HepG2 (cell line): ENCODE measurements around the gene TCFL5. TPM values are rescaled to one million over a fixed set of nuclear protein-coding genes. Genes with fewer than 3 reads are reported as not detected.

ENCODE experiments used
- AKNA ChIP-seq: sonication (generic); formaldehyde crosslinking; IDR thresholded peaks from 2 replicates; pipeline ENCODE4 v1.4.0; 2020; ENCODE audit warnings: missing genetic modification reagents, borderline replicate concordance
- CEBPG ChIP-seq: IDR thresholded peaks from 2 replicates; pipeline ENCODE4 v1.6.1; 2016
- HNF4A ChIP-seq: sonication (generic); formaldehyde crosslinking; IDR thresholded peaks from 2 replicates; pipeline ENCODE4 v1.4.0; 2020; ENCODE audit warnings: missing genetic modification reagents
- HOXA7 ChIP-seq: sonication (generic); formaldehyde crosslinking; IDR thresholded peaks from 2 replicates; pipeline ENCODE4 v1.8.1; 2022; ENCODE audit warnings: mild to moderate bottlenecking, missing genetic modification reagents, moderate library complexity
- KLF15 ChIP-seq: sonication (generic); formaldehyde crosslinking; IDR thresholded peaks from 2 replicates; pipeline ENCODE4 v1.8.1; 2023; ENCODE audit warnings: borderline replicate concordance, mild to moderate bottlenecking, inconsistent platforms, missing genetic modification reagents, mixed read lengths
- MAF1 ChIP-seq: sonication (generic); formaldehyde crosslinking; IDR thresholded peaks from 2 replicates; pipeline ENCODE4 v1.5.0; 2020; ENCODE audit warnings: missing genetic modification reagents, borderline replicate concordance
- MBD4 ChIP-seq: IDR thresholded peaks from 2 replicates; pipeline ENCODE4 v1.6.1; 2012; ENCODE audit warnings: low read length, inconsistent platforms, borderline replicate concordance
- MTA1 ChIP-seq: sonication (generic); formaldehyde crosslinking; IDR thresholded peaks from 2 replicates; pipeline ENCODE4 v1.4.0; 2020; ENCODE audit warnings: missing genetic modification reagents, mild to moderate bottlenecking, borderline replicate concordance
- PHF20 ChIP-seq: sonication (generic); formaldehyde crosslinking; IDR thresholded peaks from 2 replicates; pipeline ENCODE4 v1.5.0; 2020; ENCODE audit warnings: mild to moderate bottlenecking, missing genetic modification reagents
- PHF21A ChIP-seq: sonication (generic); formaldehyde crosslinking; IDR thresholded peaks from 2 replicates; pipeline ENCODE4 v1.5.0; 2020; ENCODE audit warnings: mild to moderate bottlenecking, missing genetic modification reagents
- SAFB2 ChIP-seq: sonication (generic); formaldehyde crosslinking; IDR thresholded peaks from 2 replicates; pipeline ENCODE4 v1.5.1; 2020; ENCODE audit warnings: missing genetic modification reagents, low read depth, mild to moderate bottlenecking, borderline replicate concordance
- SMAD1 ChIP-seq: sonication (generic); formaldehyde crosslinking; IDR thresholded peaks from 2 replicates; pipeline ENCODE4 v1.4.0; 2020; ENCODE audit warnings: missing genetic modification reagents, low read depth, mild to moderate bottlenecking, borderline replicate concordance
- ZFP82 ChIP-seq: sonication (generic); formaldehyde crosslinking; IDR thresholded peaks from 2 replicates; pipeline ENCODE4 v1.5.1; 2020; ENCODE audit warnings: mild to moderate bottlenecking, missing genetic modification reagents, borderline replicate concordance
- ZNF251 ChIP-seq: sonication (generic); formaldehyde crosslinking; IDR thresholded peaks from 2 replicates; pipeline ENCODE4 v1.9.0; 2021; ENCODE audit warnings: mild to moderate bottlenecking, missing genetic modification reagents
- polyA plus RNA-seq, 8 experiments: library from polyadenylated mRNA; depleted of rRNA in 3 of 8; stranded (reverse) in 7 of 8; unstranded in 1 of 8; fragments of >200 nt; fragmentation: Illumina TruSeq in 4 of 8; extraction: Trizol in 4 of 8; gene quantifications; 2 replicates each; pipeline versions ENCODE4 v1.2.1 to v1.2.3, GENCODE V29; 2011 to 2016; ENCODE audit warnings: low read depth in 4 of 8, missing spikeins in 1 of 8, mixed read lengths in 1 of 8; ENCODE audit not compliant: insufficient read depth in 1 of 8
- total RNA-seq, 5 experiments: library from RNA; depleted of rRNA; stranded (reverse); fragments of >200 nt; fragmentation: Illumina TruSeq; extraction: Trizol; gene quantifications; 2 replicates each; pipeline ENCODE4 v1.2.3, GENCODE V29; 2016; ENCODE audit warnings: low read depth in 1 of 5
- TF ChIP-seq, protein P1 (sequence below): sonication (generic); formaldehyde crosslinking; IDR thresholded peaks from 2 replicates; pipeline ENCODE4 v1.5.0; 2020; ENCODE audit warnings: missing genetic modification reagents
- TF ChIP-seq, protein P2 (sequence below): sonication (generic); formaldehyde crosslinking; IDR thresholded peaks from 2 replicates; pipeline ENCODE4 v1.5.0; 2020; ENCODE audit warnings: mild to moderate bottlenecking, missing genetic modification reagents
- TF ChIP-seq, protein P3 (sequence below): sonication (generic); formaldehyde crosslinking; conservative IDR thresholded peaks from 2 replicates; pipeline ENCODE4 v1.8.0; 2022; ENCODE audit warnings: mild to moderate bottlenecking, moderate library complexity, missing genetic modification reagents

TCFL5 gene
- total and polyA plus RNA-seq, 2 of the 13 experiments (the other 11 are each of a cell fraction or from before 2014, with no cell fraction given) = 14.8 to 20.0 TPM

DNA sequence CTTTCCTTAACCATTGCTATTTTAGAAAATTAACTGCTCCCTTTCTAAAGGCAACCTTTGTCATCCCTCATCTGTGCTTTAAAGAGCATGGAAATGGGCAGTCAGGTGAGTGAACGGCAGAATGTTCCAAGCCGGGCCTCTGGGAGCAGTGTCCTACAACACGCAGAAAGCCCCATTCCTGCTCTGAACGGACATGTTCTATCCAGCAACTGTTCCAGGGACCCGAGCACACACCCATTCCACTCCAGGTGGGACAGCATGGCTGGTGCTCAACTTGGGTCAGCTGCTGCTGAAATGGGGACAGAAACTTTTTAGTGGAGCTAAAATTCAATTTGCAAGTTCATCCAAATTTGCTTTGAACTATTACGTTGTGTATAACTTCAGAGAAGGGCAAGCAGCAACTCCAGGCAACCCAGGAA is 38.0 kb upstream of the TCFL5 start (continued):
- no peak for TF ChIP-seq MTA1 (CRISPR knock-in tag)
- TF ChIP-seq, protein P1, sequence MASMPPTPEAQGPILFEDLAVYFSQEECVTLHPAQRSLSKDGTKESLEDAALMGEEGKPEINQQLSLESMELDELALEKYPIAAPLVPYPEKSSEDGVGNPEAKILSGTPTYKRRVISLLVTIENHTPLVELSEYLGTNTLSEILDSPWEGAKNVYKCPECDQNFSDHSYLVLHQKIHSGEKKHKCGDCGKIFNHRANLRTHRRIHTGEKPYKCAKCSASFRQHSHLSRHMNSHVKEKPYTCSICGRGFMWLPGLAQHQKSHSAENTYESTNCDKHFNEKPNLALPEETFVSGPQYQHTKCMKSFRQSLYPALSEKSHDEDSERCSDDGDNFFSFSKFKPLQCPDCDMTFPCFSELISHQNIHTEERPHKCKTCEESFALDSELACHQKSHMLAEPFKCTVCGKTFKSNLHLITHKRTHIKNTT (CRISPR knock-in tag) = 0 out of 2 replicates have a peak, but pooled peaks have one; percentile 14
- TF ChIP-seq ZFP82 (CRISPR knock-in tag) = 0 out of 2 replicates have a peak, but pooled peaks have one; percentile 55
- TF ChIP-seq ZNF251 (CRISPR knock-in tag) = no peak
- TF ChIP-seq KLF15 (CRISPR knock-in tag) = no peak
- TF ChIP-seq, protein P2, sequence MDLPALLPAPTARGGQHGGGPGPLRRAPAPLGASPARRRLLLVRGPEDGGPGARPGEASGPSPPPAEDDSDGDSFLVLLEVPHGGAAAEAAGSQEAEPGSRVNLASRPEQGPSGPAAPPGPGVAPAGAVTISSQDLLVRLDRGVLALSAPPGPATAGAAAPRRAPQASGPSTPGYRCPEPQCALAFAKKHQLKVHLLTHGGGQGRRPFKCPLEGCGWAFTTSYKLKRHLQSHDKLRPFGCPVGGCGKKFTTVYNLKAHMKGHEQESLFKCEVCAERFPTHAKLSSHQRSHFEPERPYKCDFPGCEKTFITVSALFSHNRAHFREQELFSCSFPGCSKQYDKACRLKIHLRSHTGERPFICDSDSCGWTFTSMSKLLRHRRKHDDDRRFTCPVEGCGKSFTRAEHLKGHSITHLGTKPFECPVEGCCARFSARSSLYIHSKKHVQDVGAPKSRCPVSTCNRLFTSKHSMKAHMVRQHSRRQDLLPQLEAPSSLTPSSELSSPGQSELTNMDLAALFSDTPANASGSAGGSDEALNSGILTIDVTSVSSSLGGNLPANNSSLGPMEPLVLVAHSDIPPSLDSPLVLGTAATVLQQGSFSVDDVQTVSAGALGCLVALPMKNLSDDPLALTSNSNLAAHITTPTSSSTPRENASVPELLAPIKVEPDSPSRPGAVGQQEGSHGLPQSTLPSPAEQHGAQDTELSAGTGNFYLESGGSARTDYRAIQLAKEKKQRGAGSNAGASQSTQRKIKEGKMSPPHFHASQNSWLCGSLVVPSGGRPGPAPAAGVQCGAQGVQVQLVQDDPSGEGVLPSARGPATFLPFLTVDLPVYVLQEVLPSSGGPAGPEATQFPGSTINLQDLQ (CRISPR knock-in tag) = 0 out of 2 replicates have a peak, but pooled peaks have one; percentile 28
- 0 out of 2 replicates have a peak, but pooled peaks have one; percentile 18 for TF ChIP-seq SMAD1
- peak; percentile 19; the same call in 1 of the 2 replicates for TF ChIP-seq MAF1
- peak; percentile 77; the same call in 1 of the 2 replicates for TF ChIP-seq PHF21A
- no peak for TF ChIP-seq AKNA (CRISPR knock-in tag)
- peak; percentile 92; the same call in 1 of the 2 replicates for TF ChIP-seq SAFB2 (CRISPR knock-in tag)
- peak; percentile 4; the same call in 1 of the 2 replicates for TF ChIP-seq CEBPG (CRISPR knock-in tag)
- TF ChIP-seq MBD4 = peak; percentile 92
- TF ChIP-seq, protein P3, sequence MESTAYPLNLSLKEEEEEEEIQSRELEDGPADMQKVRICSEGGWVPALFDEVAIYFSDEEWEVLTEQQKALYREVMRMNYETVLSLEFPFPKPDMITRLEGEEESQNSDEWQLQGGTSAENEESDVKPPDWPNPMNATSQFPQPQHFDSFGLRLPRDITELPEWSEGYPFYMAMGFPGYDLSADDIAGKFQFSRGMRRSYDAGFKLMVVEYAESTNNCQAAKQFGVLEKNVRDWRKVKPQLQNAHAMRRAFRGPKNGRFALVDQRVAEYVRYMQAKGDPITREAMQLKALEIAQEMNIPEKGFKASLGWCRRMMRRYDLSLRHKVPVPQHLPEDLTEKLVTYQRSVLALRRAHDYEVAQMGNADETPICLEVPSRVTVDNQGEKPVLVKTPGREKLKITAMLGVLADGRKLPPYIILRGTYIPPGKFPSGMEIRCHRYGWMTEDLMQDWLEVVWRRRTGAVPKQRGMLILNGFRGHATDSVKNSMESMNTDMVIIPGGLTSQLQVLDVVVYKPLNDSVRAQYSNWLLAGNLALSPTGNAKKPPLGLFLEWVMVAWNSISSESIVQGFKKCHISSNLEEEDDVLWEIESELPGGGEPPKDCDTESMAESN (CRISPR knock-in tag) = 0 out of 2 replicates have a peak, but pooled peaks have one; percentile 1
- 0 out of 2 replicates have a peak, but pooled peaks have one; percentile 32 for TF ChIP-seq PHF20 (CRISPR knock-in tag)
- 0 out of 2 replicates have a peak, but pooled peaks have one; percentile 4 for TF ChIP-seq HNF4A (CRISPR knock-in tag)
- 0 out of 2 replicates have a peak, but pooled peaks have one; percentile 12 for TF ChIP-seq HOXA7
